Activated naive CD4-positive, alpha-beta T cell treated with anti-CD3 and anti-CD28 coated beads, Interleukin-2, amount 10 ng/mL, durations not matched to agents 7 days and 5 days (primary cell): ENCODE measurements around the gene ADCY5.
A peak's percentile ranks its signal among the peaks of the same experiment; 100 is the strongest.

ENCODE experiments used
- CTCF ChIA-PET: fragments of 350-600 bp; sonication (Branson Sonifier 250); formaldehyde crosslinking; loops from one replicate; lab custom pipeline; 2021; ENCODE audit warnings: antibody characterized with exemption; lab: Charles Lee
- DNase-seq: peaks from one replicate; pipeline ENCODE4 v3.0.0-alpha.2; 2020
- H3K27ac Mint-ChIP-seq: one replicate; pipeline ENCODE4 v1.8.0; 2021; ENCODE audit warnings: mild to moderate bottlenecking, moderate library complexity, mixed read lengths
- H3K27me3 Mint-ChIP-seq: one replicate; pipeline ENCODE4 v1.8.0; 2021; ENCODE audit warnings: mild to moderate bottlenecking, mixed read lengths
- H3K36me3 Mint-ChIP-seq: one replicate; pipeline ENCODE4 v1.8.0; 2021; ENCODE audit warnings: mixed read lengths
- H3K4me1 Mint-ChIP-seq: one replicate; pipeline ENCODE4 v1.8.0; 2021; ENCODE audit warnings: mixed read lengths
- H3K4me3 Mint-ChIP-seq: one replicate; pipeline ENCODE4 v1.8.0; 2021; ENCODE audit warnings: mild to moderate bottlenecking, moderate library complexity, mixed read lengths
- H3K9me3 Mint-ChIP-seq: one replicate; pipeline ENCODE4 v1.8.0; 2021; ENCODE audit warnings: mixed read lengths

Gene ADCY5

DNA sequence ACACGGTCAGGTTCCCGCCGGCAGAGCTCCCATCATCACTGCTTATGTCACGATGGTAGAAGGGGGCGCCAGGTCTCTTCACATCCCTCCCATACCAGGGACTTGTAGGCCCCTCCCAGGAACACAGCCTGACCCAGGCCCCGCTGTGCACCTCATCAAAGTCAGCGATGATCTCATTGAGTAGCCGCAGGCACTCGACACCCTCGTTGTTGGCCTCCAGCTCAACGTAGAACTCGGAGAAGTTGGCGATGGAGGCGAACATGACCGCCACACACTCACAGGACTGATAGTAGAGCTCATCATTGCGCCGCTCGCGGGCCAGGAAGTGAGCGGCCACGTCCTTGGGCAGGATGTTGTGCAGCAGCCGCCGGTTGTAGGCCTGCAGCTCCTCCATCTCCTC, 157.9 kb downstream of the ADCY5 start:
- peak; percentile 8 for DNase-seq
- Mint-ChIP-seq H3K9me3 (no peaks in the 10 kb centered on the region), H3K27ac (no peak overlapping the region), H3K27me3 (peaks cover 18% of the 10 kb centered on the region), H3K4me3 (no peak overlapping the region), H3K36me3 (no peaks in the 10 kb centered on the region), H3K4me1 (no peaks in the 10 kb centered on the region)
- CTCF ChIA-PET: no interaction called here

DNA sequence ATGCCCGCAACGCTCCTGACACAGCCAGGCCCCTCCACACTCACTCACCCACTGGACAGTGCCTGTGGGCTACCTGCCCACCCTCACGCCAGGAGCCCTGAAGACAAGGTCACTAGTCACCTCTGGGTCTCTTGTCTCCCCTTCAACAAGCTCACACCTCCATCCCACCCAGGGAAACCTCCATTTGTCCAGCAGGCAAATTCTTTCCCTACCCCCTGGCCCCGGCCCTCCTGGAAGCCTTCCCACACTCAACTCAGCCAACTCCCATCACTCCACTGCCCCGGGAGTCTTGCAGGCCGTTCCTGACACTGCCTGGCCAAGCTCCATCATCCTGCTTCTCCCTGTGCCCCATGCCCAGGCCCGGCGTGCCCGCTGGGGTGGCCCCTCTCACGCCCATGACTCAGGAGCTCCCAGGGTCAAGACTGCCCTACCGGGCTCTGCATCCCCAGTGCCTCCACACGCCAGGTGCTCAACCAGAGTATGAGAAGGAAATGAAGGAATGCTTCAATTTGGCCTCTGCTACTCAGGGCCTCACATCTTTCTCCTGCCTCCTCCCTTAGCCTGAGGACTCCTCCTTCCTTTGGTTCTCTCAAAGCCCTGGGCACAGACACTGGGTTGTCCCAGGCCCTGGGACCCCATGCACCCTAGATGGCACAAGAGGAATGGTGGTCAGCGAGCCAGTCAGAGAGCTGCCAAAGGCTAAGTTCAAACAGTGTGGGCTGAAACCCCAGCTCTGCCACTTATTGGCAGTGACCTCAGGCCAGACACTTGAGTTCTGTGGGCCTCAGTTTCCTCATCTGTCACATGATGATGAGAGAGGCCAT, 158.6 kb downstream of the ADCY5 start:
- CTCF ChIA-PET: no interaction called here
- peaks cover 18% of the 10 kb centered on the region for H3K27me3 Mint-ChIP-seq
- no peak overlapping the region for H3K27ac Mint-ChIP-seq
- no peak overlapping the region for H3K4me3 Mint-ChIP-seq
- H3K4me1 Mint-ChIP-seq: no peaks in the 10 kb centered on the region
- no peaks in the 10 kb centered on the region for H3K36me3 Mint-ChIP-seq
- no peaks in the 10 kb centered on the region for H3K9me3 Mint-ChIP-seq
- DNase-seq: peak; percentile 5

DNA sequence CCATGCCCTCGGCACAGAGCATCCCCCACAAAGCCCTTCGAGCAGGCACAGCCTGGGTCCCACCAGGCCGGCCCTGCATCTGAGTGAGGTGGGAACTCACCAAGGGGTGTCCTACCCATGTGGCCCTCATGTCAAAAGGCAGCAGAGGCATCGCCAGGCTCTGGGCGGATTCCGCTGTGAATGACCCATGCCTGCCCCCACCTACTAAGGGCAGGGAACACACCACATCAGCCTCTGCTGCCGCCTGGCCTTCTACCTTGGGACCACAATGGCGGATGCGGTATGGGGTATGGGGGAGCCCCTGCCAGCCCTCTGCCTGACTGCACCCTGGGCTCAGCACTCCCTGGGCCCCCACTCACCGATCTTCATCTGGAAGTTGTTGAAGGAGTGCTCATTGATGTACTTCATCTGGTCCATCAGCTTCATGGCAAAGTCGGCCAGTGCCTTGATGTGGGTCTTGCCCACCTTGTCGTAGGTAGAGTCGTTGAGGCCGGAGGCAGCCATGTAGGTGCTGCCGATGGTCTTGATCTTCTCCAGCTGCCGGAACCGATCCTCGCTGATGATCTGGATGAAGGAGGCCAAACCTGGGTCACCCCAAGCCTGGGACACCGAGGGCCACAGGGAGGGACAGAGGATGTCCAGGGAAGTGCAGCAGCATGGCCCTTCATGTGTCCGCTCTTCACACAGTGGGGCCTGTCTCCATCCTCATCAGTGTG, 159.3 kb downstream of the ADCY5 start:
- Mint-ChIP-seq H3K27me3 (peaks cover 14% of the 10 kb centered on the region), H3K4me1 (no peaks in the 10 kb centered on the region), H3K27ac (no peak overlapping the region), H3K4me3 (no peak overlapping the region), H3K9me3 (no peaks in the 10 kb centered on the region), H3K36me3 (no peaks in the 10 kb centered on the region)
- peak; percentile 15 for DNase-seq
- CTCF ChIA-PET: no interaction called here

DNA sequence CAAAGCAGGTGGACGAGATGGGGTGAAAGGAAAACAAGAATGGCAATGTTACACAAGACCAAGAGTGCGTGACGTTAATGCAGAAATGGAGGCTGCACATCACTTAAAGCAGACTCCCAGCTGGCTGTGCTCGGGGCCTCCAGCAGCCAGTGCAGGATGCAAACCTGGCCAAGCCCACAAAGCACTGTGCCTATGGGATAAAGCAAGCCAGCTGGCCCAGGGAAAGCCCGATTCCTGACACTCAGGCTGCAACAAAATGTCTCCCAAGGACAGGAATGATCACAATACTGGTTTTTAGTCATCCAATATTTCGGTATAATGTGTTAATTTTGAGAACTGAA, 161.0 kb downstream of the ADCY5 start:
- Mint-ChIP-seq H3K4me1 (no peaks in the 10 kb centered on the region), H3K27ac (no peak overlapping the region), H3K36me3 (no peaks in the 10 kb centered on the region), H3K9me3 (no peaks in the 10 kb centered on the region), H3K4me3 (no peak overlapping the region), H3K27me3 (peaks cover 12% of the 10 kb centered on the region)
- CTCF ChIA-PET: no interaction called here
- DNase-seq: no peak

DNA sequence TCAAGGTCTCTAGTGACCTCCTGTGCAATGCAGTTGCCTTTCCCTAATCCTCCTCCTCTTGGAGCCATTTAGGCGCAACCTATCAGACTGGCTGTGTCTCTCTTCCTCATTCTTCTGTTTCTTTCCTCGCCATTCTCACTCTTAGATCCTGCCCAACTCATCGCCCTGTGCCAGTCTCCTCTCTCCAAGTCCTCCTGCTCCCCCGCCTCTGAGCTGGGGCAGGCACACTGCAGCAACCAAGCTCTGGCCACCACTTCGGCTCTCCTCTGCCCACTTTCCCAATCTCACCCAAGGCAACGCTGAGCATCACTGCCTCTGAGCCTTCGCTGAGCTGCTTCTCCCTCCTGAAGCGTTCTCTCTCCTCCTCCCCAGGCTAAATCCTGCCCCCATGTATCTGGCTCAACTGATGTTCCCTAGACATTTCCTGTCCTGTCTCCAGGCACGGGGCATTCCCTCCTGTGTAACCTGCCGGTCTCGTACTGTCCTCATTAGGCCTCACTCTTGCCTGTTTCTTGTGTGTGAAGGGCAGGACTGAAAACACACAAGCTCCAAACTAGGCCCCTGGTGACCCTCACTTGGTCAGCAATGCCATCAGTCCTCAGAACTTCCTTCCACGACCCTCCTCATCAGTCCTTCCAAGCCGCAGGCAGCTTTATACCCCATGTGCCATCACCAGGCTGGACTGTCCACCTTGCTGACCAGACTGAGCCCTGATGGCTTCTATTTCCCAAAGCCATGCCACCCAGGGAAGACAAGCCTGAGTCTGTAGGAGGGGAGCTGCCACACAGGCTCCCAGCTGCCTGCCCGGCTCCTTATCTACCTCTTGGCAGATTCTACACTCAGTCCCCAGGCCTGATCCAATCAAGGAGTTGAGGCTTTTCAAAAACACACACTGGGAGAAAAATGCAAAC, 161.6 kb downstream of the ADCY5 start:
- Mint-ChIP-seq H3K27me3 (peaks cover 12% of the 10 kb centered on the region), H3K27ac (no peak overlapping the region), H3K4me3 (no peak overlapping the region), H3K36me3 (no peaks in the 10 kb centered on the region), H3K4me1 (no peaks in the 10 kb centered on the region), H3K9me3 (no peaks in the 10 kb centered on the region)
- CTCF ChIA-PET: no interaction called here
- no peak for DNase-seq

DNA sequence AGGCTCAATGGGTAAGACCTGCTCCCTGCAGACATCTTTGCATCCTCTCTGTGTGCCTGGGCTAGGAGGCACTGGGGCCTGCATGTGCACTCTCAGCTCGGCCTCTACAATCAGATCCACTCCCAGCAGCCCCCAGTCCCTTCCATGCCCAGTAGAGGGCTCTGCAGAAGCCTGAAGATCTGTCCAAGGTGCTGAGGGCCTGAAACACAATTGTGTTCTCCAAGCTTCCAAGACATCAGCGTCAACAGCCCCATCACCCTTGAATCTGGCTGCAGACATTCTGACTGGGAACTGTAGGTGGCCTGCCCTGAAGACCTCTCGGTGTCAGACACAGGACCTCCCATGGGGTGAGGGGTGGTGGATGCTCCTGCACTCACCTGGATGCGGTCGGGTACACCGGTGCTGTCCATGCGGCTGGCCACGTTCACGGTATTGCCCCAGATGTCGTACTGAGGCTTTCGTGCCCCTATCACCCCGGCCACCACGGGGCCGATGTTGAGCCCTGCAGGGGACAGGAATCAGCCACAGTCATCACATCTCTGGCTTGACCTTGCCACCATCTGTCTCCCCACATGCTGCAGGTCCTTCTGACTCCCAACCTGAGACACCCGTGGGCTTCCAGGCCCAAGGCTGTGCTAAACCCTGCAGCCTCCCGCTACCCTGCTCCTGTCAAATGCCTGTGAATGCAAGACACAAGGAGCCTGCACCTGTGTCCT, 162.4 kb downstream of the ADCY5 start:
- Mint-ChIP-seq H3K36me3 (no peaks in the 10 kb centered on the region), H3K9me3 (no peaks in the 10 kb centered on the region), H3K4me3 (no peak overlapping the region), H3K4me1 (no peaks in the 10 kb centered on the region), H3K27ac (no peak overlapping the region), H3K27me3 (peaks cover 11% of the 10 kb centered on the region)
- CTCF ChIA-PET: interaction anchor here (1.0 to 1.1 kb wide), 4 partner anchors 15 to 528 kb away, joined by 3 read pairs; no protein-coding TSS in a partner anchor
- peak; percentile 70 for DNase-seq

DNA sequence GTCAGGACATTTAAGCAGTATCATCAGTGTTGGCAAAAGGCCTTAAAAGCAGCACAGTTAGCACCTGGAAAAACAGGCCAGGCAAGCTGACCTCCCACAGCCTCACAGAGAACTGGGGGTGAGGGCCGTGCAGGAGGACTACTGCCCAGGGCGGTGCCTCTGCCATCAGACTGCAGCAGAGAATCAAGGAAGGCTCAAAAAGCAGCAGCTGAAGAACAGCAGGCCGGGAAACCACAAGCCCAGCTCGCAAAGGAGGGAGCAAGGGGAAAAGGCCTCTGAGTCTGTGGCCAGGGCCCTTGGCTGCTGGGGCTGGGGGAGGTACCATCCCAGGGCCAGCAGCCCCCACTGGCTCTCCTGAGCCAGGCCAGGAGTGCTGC, 163.0 kb downstream of the ADCY5 start:
- Mint-ChIP-seq H3K4me1 (no peaks in the 10 kb centered on the region), H3K9me3 (no peaks in the 10 kb centered on the region), H3K36me3 (no peaks in the 10 kb centered on the region), H3K4me3 (no peak overlapping the region), H3K27ac (no peak overlapping the region), H3K27me3 (peaks cover 6% of the 10 kb centered on the region)
- CTCF ChIA-PET: interaction anchor here (1.0 to 1.1 kb wide), 4 partner anchors 15 to 528 kb away, joined by 3 read pairs; no protein-coding TSS in a partner anchor
- DNase-seq: no peak

DNA sequence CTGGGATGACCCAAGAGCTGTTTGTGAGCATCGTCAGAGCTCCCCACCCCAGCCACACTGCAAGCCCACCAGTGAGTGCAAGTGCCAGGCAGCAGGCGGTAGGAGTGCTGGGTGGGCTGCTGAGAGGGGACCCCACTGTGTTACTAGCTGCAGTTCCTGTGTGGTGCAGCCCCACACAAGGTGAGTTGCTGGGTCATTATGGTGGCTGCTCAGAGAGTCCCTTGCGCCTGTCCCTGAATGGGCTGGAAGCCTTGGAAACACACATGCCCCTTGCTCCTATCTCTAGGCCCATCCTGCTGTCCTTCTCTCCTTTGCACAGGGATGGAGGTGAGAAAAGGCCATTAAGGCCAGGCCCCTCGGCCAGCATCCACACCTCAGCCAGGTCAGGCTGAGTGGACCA, 163.4 kb downstream of the ADCY5 start:
- Mint-ChIP-seq H3K27me3 (peaks cover 6% of the 10 kb centered on the region), H3K27ac (no peak overlapping the region), H3K4me1 (no peaks in the 10 kb centered on the region), H3K4me3 (no peak overlapping the region), H3K9me3 (no peaks in the 10 kb centered on the region), H3K36me3 (no peaks in the 10 kb centered on the region)
- DNase-seq: no peak
- CTCF ChIA-PET: interaction anchor here (0.6 to 1.1 kb wide), 3 partner anchors 60 to 527 kb away, joined by 3 read pairs; no protein-coding TSS in a partner anchor

DNA sequence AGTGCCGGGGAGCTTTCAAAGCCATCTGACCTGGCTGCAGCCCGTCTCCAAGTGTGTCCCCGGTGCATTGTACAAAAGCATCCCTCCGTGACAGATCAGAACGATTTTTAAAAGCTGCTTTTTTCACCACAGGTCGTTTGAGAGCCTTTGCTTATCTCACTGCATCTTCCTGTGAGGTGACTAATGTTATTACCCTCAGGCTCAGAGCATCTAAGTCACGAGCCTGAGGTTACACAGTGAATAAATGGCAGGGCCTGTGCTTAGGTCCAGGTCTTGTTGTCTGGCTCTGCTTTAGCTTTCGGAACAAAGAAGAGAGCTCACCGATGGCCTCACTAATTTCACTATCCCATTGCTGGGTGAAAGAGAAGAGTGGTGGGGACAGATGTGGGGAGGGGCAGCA, 163.8 kb downstream of the ADCY5 start:
- H3K9me3 Mint-ChIP-seq: no peaks in the 10 kb centered on the region
- peaks cover 4% of the 10 kb centered on the region for H3K27me3 Mint-ChIP-seq
- CTCF ChIA-PET: interaction anchor here (0.6 to 1.1 kb wide), 2 partner anchors 60 to 203 kb away, joined by 3 read pairs; no protein-coding TSS in a partner anchor

DNA sequence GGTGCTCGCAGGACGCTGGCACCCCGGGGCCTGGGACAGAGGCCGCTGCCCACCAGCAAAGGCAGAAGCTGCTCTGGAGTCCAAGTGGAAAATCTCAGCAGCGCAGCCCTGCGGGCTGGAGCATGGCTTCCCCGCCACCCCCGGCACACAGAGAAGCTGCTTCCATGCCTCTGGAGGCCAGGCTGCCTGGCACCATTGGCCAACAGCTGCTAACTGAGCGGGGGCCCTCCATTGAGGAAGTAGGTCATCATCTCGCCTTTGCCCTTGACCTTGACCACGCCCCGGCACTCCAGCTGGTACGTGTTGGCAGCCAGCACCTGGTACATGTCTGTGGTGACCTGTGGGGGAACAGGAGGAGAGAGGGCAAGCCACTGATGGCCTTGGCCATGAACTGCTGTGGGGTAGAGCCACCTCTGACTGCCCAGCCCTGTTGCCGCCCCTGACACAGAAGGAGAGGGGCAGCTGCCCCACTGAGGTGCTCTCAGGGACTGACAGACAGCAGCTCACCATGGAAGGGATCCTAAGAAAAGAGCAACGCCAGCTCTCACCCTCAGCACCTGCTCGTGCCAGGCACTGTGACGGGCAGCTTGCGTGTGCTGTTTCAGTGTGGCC, 164.4 kb downstream of the ADCY5 start:
- Mint-ChIP-seq H3K9me3 (no peaks in the 10 kb centered on the region), H3K36me3 (no peaks in the 10 kb centered on the region), H3K27me3 (no peaks in the 10 kb centered on the region), H3K27ac (no peak overlapping the region), H3K4me1 (no peaks in the 10 kb centered on the region), H3K4me3 (no peak overlapping the region)
- DNase-seq: no peak
- CTCF ChIA-PET: no interaction called here

More for the DNA sequence above, 163.8 kb downstream of the ADCY5 start:
- no peak overlapping the region for H3K4me3 Mint-ChIP-seq
- no peaks in the 10 kb centered on the region for H3K36me3 Mint-ChIP-seq
- H3K4me1 Mint-ChIP-seq: no peaks in the 10 kb centered on the region
- H3K27ac Mint-ChIP-seq: no peak overlapping the region
- no peak for DNase-seq

DNA sequence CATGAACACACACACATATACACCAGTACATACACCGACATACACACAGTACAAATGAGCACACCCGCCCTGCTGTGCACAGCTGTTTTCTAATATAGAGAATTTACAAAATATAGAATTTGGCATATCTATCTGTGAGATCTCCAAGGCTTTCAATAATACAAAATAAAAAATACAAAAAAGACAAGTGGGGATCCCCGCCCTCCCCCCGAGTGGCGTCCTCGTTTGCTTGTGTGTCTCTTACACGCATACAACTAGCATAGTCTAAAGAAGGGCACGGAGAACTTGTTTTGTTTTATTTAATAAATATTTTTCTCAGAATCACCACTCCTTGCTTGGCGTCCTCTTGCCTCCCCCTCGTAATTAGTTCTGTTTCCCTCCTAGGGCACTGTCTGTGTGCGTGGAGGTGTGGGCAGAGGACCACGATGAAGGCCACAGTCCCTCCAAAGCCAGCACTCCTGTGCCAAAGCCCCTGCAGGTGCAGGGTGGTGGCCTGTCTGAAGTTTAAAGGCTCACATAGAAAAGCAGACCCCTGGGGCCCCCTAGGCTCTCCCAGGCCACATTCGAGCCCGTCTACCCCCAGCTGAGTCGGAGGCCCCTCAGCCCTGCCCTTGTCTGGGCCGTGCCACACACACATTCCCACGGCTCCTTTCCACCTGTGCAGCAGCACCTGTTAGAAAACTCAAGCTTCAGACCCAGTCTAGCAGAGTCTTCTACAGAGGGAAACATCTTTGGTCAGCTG, 165.1 kb downstream of the ADCY5 start:
- H3K27ac Mint-ChIP-seq: no peak overlapping the region
- no peaks in the 10 kb centered on the region for H3K4me1 Mint-ChIP-seq
- no peak for DNase-seq
- no peak overlapping the region for H3K4me3 Mint-ChIP-seq
- no peaks in the 10 kb centered on the region for H3K36me3 Mint-ChIP-seq
- CTCF ChIA-PET: no interaction called here
- no peaks in the 10 kb centered on the region for H3K9me3 Mint-ChIP-seq
- H3K27me3 Mint-ChIP-seq: no peaks in the 10 kb centered on the region

DNA sequence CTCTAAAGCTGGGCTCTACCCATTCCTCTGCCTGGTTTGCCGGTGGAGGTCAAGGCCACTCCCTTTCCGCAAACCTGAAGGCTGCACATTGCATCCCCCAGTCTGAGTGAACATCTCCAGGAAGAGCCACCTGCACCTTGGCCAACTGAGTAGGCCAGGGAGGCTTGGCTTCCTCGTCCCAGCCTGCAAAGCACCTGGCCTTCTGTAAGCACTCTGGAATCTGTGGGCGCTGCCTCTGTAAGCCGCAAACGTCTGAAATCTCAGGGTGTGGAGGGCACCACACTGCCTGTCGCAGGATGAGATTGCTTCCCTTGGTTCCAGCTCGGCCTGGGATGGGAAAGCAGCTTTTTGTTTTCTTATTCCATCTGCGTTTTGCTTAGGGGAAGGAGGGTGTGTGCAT, 165.8 kb downstream of the ADCY5 start:
- no peaks in the 10 kb centered on the region for H3K9me3 Mint-ChIP-seq
- no peaks in the 10 kb centered on the region for H3K4me1 Mint-ChIP-seq
- no peak for DNase-seq
- no peak overlapping the region for H3K4me3 Mint-ChIP-seq
- CTCF ChIA-PET: no interaction called here
- no peak overlapping the region for H3K27ac Mint-ChIP-seq
- no peaks in the 10 kb centered on the region for H3K36me3 Mint-ChIP-seq
- H3K27me3 Mint-ChIP-seq: no peaks in the 10 kb centered on the region

DNA sequence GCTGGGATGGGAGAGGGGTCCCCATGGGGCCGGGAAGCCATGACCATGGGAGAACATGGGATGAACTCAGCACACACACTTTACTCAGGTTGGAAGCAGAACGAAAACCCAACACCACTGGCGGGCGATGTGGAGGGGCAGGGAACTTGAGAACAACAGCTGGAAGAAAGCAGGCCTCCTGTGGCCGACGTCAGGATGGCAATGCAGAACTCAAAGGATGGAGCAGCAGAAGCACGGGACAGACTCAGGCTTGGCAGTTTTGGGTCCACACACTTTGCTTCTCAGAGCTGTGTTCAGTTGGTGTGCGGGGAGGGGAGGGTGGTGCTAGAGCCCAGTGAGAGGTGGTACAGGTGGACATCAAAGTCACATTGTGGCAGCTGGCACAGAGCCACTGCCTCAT, 166.4 kb downstream of the ADCY5 start:
- CTCF ChIA-PET: no interaction called here
- no peaks in the 10 kb centered on the region for H3K27me3 Mint-ChIP-seq
- H3K4me1 Mint-ChIP-seq: no peaks in the 10 kb centered on the region
- no peak overlapping the region for H3K27ac Mint-ChIP-seq
- H3K36me3 Mint-ChIP-seq: no peaks in the 10 kb centered on the region
- no peak overlapping the region for H3K4me3 Mint-ChIP-seq
- no peak for DNase-seq
- no peaks in the 10 kb centered on the region for H3K9me3 Mint-ChIP-seq
